Small intestine (tissue), 7 donors: ENCODE data around the gene PRKN. TPM values are rescaled to one million over a fixed set of nuclear protein-coding genes. Genes with fewer than 3 reads are reported as not detected.
A peak's percentile ranks its signal among the peaks of the same experiment; 100 is the strongest.

Experiments used
- DNase-seq, 2 donors: peaks; one replicate each; pipeline versions ENCODE4 v3.0.0 to v3.0.0-alpha.2; 2013
- FAIRE-seq: peaks from 2 replicates; lab custom pipeline; 2012; peaks lifted over from hg19 to GRCh38; lab: Jason Lieb, UNC
- H3K27ac ChIP-seq, 3 donors: one replicate each; pipeline ENCODE4 v1.5.1; 2013; ENCODE audit warnings: low read length in 2 of 3, mild to moderate bottlenecking in 2 of 3, control low read depth in 1 of 3, inconsistent platforms in 1 of 3, low read depth in 1 of 3, moderate library complexity in 1 of 3
- H3K27me3 ChIP-seq, 3 donors: one replicate each; pipeline ENCODE4 v1.6.1; 2013; ENCODE audit warnings: low read length in 3 of 3, inconsistent platforms in 1 of 3; ENCODE audit not compliant: control insufficient read depth in 3 of 3, insufficient read depth in 3 of 3
- H3K36me3 ChIP-seq, 3 donors: one replicate each; pipeline ENCODE4 v1.6.1; 2013; ENCODE audit warnings: low read length in 3 of 3, inconsistent platforms in 1 of 3, low read depth in 1 of 3, mild to moderate bottlenecking in 1 of 3, moderate library complexity in 1 of 3; ENCODE audit not compliant: control insufficient read depth in 3 of 3, insufficient read depth in 2 of 3
- H3K4me1 ChIP-seq, 3 donors: one replicate each; pipeline ENCODE4 v1.6.1; 2013; ENCODE audit warnings: low read length in 2 of 3, inconsistent platforms in 1 of 3, low read depth in 1 of 3, mild to moderate bottlenecking in 1 of 3, moderate library complexity in 1 of 3; ENCODE audit not compliant: control insufficient read depth in 3 of 3, insufficient read depth in 2 of 3
- H3K4me3 ChIP-seq, 3 donors: one replicate each; pipeline ENCODE4 v1.5.1; 2013; ENCODE audit warnings: low read length in 3 of 3, control low read depth in 1 of 3, inconsistent platforms in 1 of 3, low read depth in 1 of 3, mild to moderate bottlenecking in 1 of 3, moderate library complexity in 1 of 3
- H3K9me3 ChIP-seq, 2 donors: one replicate each; pipeline ENCODE4 v1.6.1; 2013; ENCODE audit warnings: low read depth in 1 of 2, low read length in 1 of 2; ENCODE audit not compliant: control insufficient read depth in 2 of 2, insufficient read depth in 1 of 2
- WGBS, 3 donors: extraction: QIAGEN DNeasy Blood & Tissue Kit; methylation state at CpG; one replicate each; pipeline ENCODE4 v1.1.7; 2013; 5-methylcytosine and 5-hydroxymethylcytosine counted together
- polyA plus RNA-seq, 4 donors: library from polyadenylated mRNA; stranded (reverse) in 3 of 4; unstranded in 1 of 4; fragments of 200-250 nt in 3 of 4; fragments of 120-200 nt in 1 of 4; gene quantifications; one replicate each; pipeline versions ENCODE4 v1.2.1 to v1.2.3, GENCODE V29; 2013
- donor health status: healthy with polysubstance abuse.
- donor health status: control.
- donor health status: control.
- donor health status: Bipolar disorder and iron deficiency.
- donor health status: healthy.

PRKN gene
- polyA plus RNA-seq, 4 donors = 0.27 to 2.3 (median 1.0) TPM

- FAIRE-seq = no peak
- Histone ChIP-seq H3K27ac (no peak overlapping the region), H3K9me3 (peaks cover 1 to 7% of the 10 kb centered on the region in 2 donors), H3K27me3 (no peaks in the 10 kb centered on the region), H3K36me3 (no peaks in the 10 kb centered on the region), H3K4me3 (no peak overlapping the region), H3K4me1 (no peaks in the 10 kb centered on the region)
- no peak for DNase-seq
- 93 to 94% (median 93%) methylated on average over 13 of the region's 13 CpGs for WGBS, 3 donors
Observed at GRCh38 chr6:161626132-161626676, 1101.4 kb downstream of the PRKN start.

- no peaks in the 10 kb centered on the region for H3K27me3 ChIP-seq
- no peak overlapping the region for H3K4me3 ChIP-seq
- H3K9me3 ChIP-seq = peaks cover 1 to 9% of the 10 kb centered on the region in 2 donors
- H3K36me3 ChIP-seq = no peaks in the 10 kb centered on the region
- 62 to 80% (median 74%) methylated on average over 4 of the region's 4 CpGs for whole genome bisulfite sequencing, 3 donors
- FAIRE-seq (no peak), DNase-seq (no peak)
- no peaks in the 10 kb centered on the region for H3K4me1 ChIP-seq
- no peak overlapping the region for H3K27ac ChIP-seq
Observed at GRCh38 chr6:161624111-161624510, 1103.5 kb downstream of the PRKN start.

GRCh38 chr6:161622779-161623178 lies 1104.8 kb downstream of the PRKN start:
- no peaks in the 10 kb centered on the region for H3K36me3 ChIP-seq
- no peaks in the 10 kb centered on the region for H3K27me3 ChIP-seq
- FAIRE-seq (no peak), DNase-seq (no peak)
- H3K4me3 ChIP-seq = no peak overlapping the region
- H3K4me1 ChIP-seq = no peaks in the 10 kb centered on the region
- 77 to 87% (median 84%) methylated on average over 3 of the region's 3 CpGs for WGBS, 3 donors
- H3K9me3 ChIP-seq = peaks cover 1 to 9% of the 10 kb centered on the region in 2 donors
- no peak overlapping the region for H3K27ac ChIP-seq

- Histone ChIP-seq H3K36me3 (no peaks in the 10 kb centered on the region), H3K27ac (no peak overlapping the region), H3K27me3 (no peaks in the 10 kb centered on the region), H3K4me1 (no peaks in the 10 kb centered on the region), H3K4me3 (no peak overlapping the region), H3K9me3 (peaks cover 1 to 2% of the 10 kb centered on the region in 2 donors)
- DNase-seq (peak; percentile 2 to 8), FAIRE-seq (no peak)
- WGBS, 3 donors = 61 to 77% (median 72%) methylated on average over 8 of the region's 8 CpGs
Observed at GRCh38 chr6:161618831-161619454, 1108.6 kb downstream of the PRKN start.

GRCh38 chr6:161613711-161614110 lies 1113.9 kb downstream of the PRKN start:
- Histone ChIP-seq H3K27me3 (no peaks in the 10 kb centered on the region), H3K36me3 (no peaks in the 10 kb centered on the region), H3K4me1 (no peaks in the 10 kb centered on the region), H3K4me3 (no peak overlapping the region), H3K27ac (no peak overlapping the region), H3K9me3 (peaks cover 0 to 15% of the 10 kb centered on the region in 2 donors)
- DNase-seq = no peak
- WGBS, 3 donors = 72 to 85% (median 77%) methylated on average over 2 of the region's 2 CpGs
- FAIRE-seq = no peak

- no peaks in the 10 kb centered on the region for H3K36me3 ChIP-seq
- DNase-seq = no peak
- H3K4me1 ChIP-seq = no peaks in the 10 kb centered on the region
- H3K4me3 ChIP-seq = no peak overlapping the region
- no peaks in the 10 kb centered on the region for H3K27me3 ChIP-seq
- H3K9me3 ChIP-seq = peaks cover 0 to 15% of the 10 kb centered on the region in 2 donors
- 92 to 94% (median 93%) methylated on average over 3 of the region's 3 CpGs for WGBS, 3 donors
- H3K27ac ChIP-seq = no peak overlapping the region
- no peak for FAIRE-seq
Observed at GRCh38 chr6:161608771-161609170, 1118.8 kb downstream of the PRKN start.

GRCh38 chr6:161607696-161608297 lies 1119.8 kb downstream of the PRKN start:
- Histone ChIP-seq H3K27ac (no peak overlapping the region), H3K36me3 (no peaks in the 10 kb centered on the region), H3K4me3 (no peak overlapping the region), H3K4me1 (no peaks in the 10 kb centered on the region), H3K9me3 (peaks cover 0 to 15% of the 10 kb centered on the region in 2 donors), H3K27me3 (no peaks in the 10 kb centered on the region)
- DNase-seq (no peak), FAIRE-seq (no peak)
- 88 to 92% (median 92%) methylated on average over 6 of the region's 6 CpGs for WGBS, 3 donors

GRCh38 chr6:161602359-161602758 lies 1125.2 kb downstream of the PRKN start:
- WGBS, 3 donors = 82 to 94% (median 85%) methylated on average over 1 of the region's 1 CpG
- FAIRE-seq = no peak

More at GRCh38 chr6:161602359-161602758, 1125.2 kb downstream of the PRKN start:
- Histone ChIP-seq H3K27ac (no peak overlapping the region), H3K4me1 (no peaks in the 10 kb centered on the region), H3K36me3 (no peaks in the 10 kb centered on the region), H3K27me3 (no peaks in the 10 kb centered on the region), H3K4me3 (no peak overlapping the region), H3K9me3 (no peaks in the 10 kb centered on the region)
- no peak for DNase-seq
